OCI-LY3 (cell line): ENCODE results near the gene CACNA2D2.

Experiments used
- H2AFZ ChIP-seq: fragments of 200-600, 300-600 bp; shearing (Covaris generic); 2 replicates; pipeline ENCODE4 v1.6.0; 2014; ENCODE audit warnings: antibody characterized with exemption, low read depth, low read length
- H3K27ac ChIP-seq: fragments of 200-600, 300-600 bp; sonication (generic); 2 replicates; pipeline ENCODE4 v1.5.1; 2014; ENCODE audit warnings: mild to moderate bottlenecking, low read length, moderate library complexity, mixed read lengths
- H3K27me3 ChIP-seq: fragments of 200-600, 300-600 bp; sonication (generic); 2 replicates; pipeline ENCODE4 v1.6.1; 2014; ENCODE audit warnings: low read depth, low read length, mixed read lengths
- H3K36me3 ChIP-seq: fragments of 200-600, 300-600 bp; sonication (generic); replicated peaks from 2 replicates; pipeline ENCODE3; 2014; ENCODE audit warnings: low read depth, low read length, mixed read lengths
- H3K4me1 ChIP-seq: fragments of 300-600, 200-600 bp; sonication (generic); 2 replicates; pipeline ENCODE4 v1.6.1; 2014; ENCODE audit warnings: low read length, mixed read lengths
- H3K4me2 ChIP-seq: fragments of 200-600, 300-600 bp; sonication (generic); 2 replicates; pipeline ENCODE4 v1.6.1; 2014; ENCODE audit warnings: low read length, mixed read lengths
- H3K4me3 ChIP-seq: fragments of 300-600, 200-600 bp; sonication (generic); 2 replicates; pipeline ENCODE4 v1.5.1; 2014; ENCODE audit warnings: antibody characterized with exemption, mild to moderate bottlenecking, low read length, moderate library complexity
- H3K79me2 ChIP-seq: fragments of 300-600, 200-600 bp; shearing (Covaris generic); 2 replicates; pipeline ENCODE4 v1.6.1; 2014; ENCODE audit warnings: mild to moderate bottlenecking, low read length, mixed read lengths
- H3K9ac ChIP-seq: fragments of 300-600, 200-600 bp; shearing (Covaris generic); 2 replicates; pipeline ENCODE4 v1.6.0; 2014; ENCODE audit warnings: mild to moderate bottlenecking, low read length, moderate library complexity
- H3K9me3 ChIP-seq: fragments of 200-600, 300-600 bp; shearing (Covaris generic); 2 replicates; pipeline ENCODE4 v1.6.1; 2014; ENCODE audit warnings: low read length, mixed read lengths; ENCODE audit not compliant: insufficient read depth
- H4K20me1 ChIP-seq: fragments of 200-600, 300-600 bp; sonication (generic); 2 replicates; pipeline ENCODE4 v1.6.1; 2016; ENCODE audit warnings: low read length, mixed read lengths; ENCODE audit not compliant: insufficient read depth
- EZH2phosphoT487 ChIP-seq: fragments of 200-600 bp; shearing (Covaris generic); IDR thresholded peaks from 2 replicates; pipeline ENCODE4 v1.6.1; 2018; ENCODE audit warnings: antibody characterized with exemption, mixed run types, low read depth
- TF ChIP-seq, protein P1 (sequence below): fragments of 200-600, 300-600 bp; sonication (generic); IDR thresholded peaks from 2 replicates; pipeline ENCODE4 v1.5.1; 2014; ENCODE audit warnings: antibody characterized with exemption, low read length, low read depth

CACNA2D2 gene

GRCh38 chr3:50466177-50466576, 37.3 kb downstream of the CACNA2D2 start:
- H3K79me2 ChIP-seq = no peaks in the 10 kb centered on the region
- H3K36me3 ChIP-seq = no peaks in the 10 kb centered on the region
- no peaks in the 10 kb centered on the region for H4K20me1 ChIP-seq
- H3K9ac ChIP-seq = no peak overlapping the region
- H3K27ac ChIP-seq = no peak overlapping the region
- H3K9me3 ChIP-seq = no peaks in the 10 kb centered on the region
- H3K4me2 ChIP-seq = no peak overlapping the region
- H3K4me1 ChIP-seq = no peaks in the 10 kb centered on the region
- H3K4me3 ChIP-seq = no peak overlapping the region
- H2AFZ ChIP-seq = no peak overlapping the region
- H3K27me3 ChIP-seq = peaks cover 14% of the 10 kb centered on the region
- no peak for TF ChIP-seq EZH2phosphoT487
- TF ChIP-seq, protein P1, sequence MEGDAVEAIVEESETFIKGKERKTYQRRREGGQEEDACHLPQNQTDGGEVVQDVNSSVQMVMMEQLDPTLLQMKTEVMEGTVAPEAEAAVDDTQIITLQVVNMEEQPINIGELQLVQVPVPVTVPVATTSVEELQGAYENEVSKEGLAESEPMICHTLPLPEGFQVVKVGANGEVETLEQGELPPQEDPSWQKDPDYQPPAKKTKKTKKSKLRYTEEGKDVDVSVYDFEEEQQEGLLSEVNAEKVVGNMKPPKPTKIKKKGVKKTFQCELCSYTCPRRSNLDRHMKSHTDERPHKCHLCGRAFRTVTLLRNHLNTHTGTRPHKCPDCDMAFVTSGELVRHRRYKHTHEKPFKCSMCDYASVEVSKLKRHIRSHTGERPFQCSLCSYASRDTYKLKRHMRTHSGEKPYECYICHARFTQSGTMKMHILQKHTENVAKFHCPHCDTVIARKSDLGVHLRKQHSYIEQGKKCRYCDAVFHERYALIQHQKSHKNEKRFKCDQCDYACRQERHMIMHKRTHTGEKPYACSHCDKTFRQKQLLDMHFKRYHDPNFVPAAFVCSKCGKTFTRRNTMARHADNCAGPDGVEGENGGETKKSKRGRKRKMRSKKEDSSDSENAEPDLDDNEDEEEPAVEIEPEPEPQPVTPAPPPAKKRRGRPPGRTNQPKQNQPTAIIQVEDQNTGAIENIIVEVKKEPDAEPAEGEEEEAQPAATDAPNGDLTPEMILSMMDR = no peak

- Histone ChIP-seq H3K79me2 (no peaks in the 10 kb centered on the region), H3K9ac (no peak overlapping the region), H4K20me1 (no peaks in the 10 kb centered on the region), H3K27ac (no peak overlapping the region), H3K27me3 (peaks cover 14% of the 10 kb centered on the region), H2AFZ (no peak overlapping the region), H3K4me2 (no peak overlapping the region), H3K4me1 (no peaks in the 10 kb centered on the region), H3K36me3 (no peaks in the 10 kb centered on the region), H3K9me3 (no peaks in the 10 kb centered on the region), H3K4me3 (no peak overlapping the region)
- TF ChIP-seq, protein P1 = no peak
- no peak for TF ChIP-seq EZH2phosphoT487
Observed at GRCh38 chr3:50464569-50464968, 38.9 kb downstream of the CACNA2D2 start.

- Histone ChIP-seq H3K4me2 (no peak overlapping the region), H3K79me2 (no peaks in the 10 kb centered on the region), H3K4me1 (peaks cover 9% of the 10 kb centered on the region; the same call in 1 of the 2 replicates), H2AFZ (no peak overlapping the region), H3K9ac (no peak overlapping the region), H3K4me3 (no peak overlapping the region), H3K27me3 (peaks cover 10% of the 10 kb centered on the region; the same call in 1 of the 2 replicates), H3K36me3 (no peaks in the 10 kb centered on the region), H4K20me1 (no peaks in the 10 kb centered on the region), H3K9me3 (no peaks in the 10 kb centered on the region), H3K27ac (no peak overlapping the region)
- TF ChIP-seq, protein P1 = no peak
- no peak for TF ChIP-seq EZH2phosphoT487
Observed at GRCh38 chr3:50459785-50460184, 43.6 kb downstream of the CACNA2D2 start.

DNA sequence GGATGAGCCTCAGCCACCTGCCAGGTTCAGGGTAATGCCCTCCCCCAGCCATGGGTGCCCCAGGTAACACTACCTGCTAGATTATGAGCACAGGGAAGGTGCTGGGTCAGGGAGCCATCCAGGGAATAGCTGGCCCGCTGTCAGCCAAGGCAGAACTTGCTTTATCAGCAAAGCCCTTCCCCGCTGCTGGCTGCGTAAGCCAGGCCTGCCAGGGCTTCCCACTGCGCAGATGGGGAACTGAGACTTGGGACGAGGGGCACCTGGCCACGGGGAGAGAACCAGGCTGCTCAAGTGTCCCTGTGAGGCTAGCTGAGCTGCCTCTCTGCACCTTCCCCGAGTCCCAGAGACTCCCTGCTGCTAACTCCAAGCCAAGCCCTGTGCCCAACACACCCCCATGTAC, 45.4 kb downstream of the CACNA2D2 start:
- peaks cover 6% of the 10 kb centered on the region; the same call in 1 of the 2 replicates for H3K27me3 ChIP-seq
- H3K79me2 ChIP-seq = no peaks in the 10 kb centered on the region
- H4K20me1 ChIP-seq = no peaks in the 10 kb centered on the region
- H3K4me3 ChIP-seq = no peak overlapping the region
- no peak overlapping the region for H3K27ac ChIP-seq
- no peaks in the 10 kb centered on the region for H3K9me3 ChIP-seq
- H3K4me2 ChIP-seq = no peak overlapping the region
- no peak overlapping the region for H3K9ac ChIP-seq
- H3K36me3 ChIP-seq = no peaks in the 10 kb centered on the region
- H3K4me1 ChIP-seq = peaks cover 9% of the 10 kb centered on the region; the same call in 1 of the 2 replicates
- H2AFZ ChIP-seq = no peak overlapping the region
- TF ChIP-seq, protein P1 = no peak
- no peak for TF ChIP-seq EZH2phosphoT487
